Panc1 (cell line): ENCODE results near the gene VASH2.

Experiments
- SIN3A ChIP-seq: IDR thresholded peaks from 2 replicates; pipeline ENCODE4 v1.6.1; 2012; ENCODE audit warnings: low read depth, mild to moderate bottlenecking, low read length, moderate library complexity, borderline replicate concordance; ENCODE audit not compliant: insufficient read depth
- TF ChIP-seq, protein P1 (sequence below): fragments of 450-650 bp; IDR thresholded peaks from 2 replicates; pipeline ENCODE4 v1.5.1; 2017; ENCODE audit warnings: mild to moderate bottlenecking

DNA sequence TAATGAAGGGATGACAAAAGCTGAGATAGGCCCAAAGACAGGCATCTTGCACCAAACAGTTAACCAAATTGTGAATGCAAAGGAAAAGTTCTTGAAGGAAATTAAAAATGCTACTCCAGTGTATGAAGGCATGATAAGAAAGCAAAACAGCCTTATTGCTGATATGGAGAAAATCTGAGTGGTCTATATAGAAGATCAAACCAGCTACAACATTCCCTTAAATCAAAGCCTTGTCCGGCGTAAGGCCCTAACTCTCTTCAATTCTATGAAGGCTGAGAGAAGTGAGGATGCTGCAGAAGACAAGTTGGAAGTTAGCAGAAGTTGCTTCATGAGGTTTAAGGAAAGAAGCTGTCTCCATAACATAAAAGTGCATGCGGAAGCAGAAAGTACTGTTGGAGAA, 69.7 kb downstream of the VASH2 start:
- TF ChIP-seq, protein P1, sequence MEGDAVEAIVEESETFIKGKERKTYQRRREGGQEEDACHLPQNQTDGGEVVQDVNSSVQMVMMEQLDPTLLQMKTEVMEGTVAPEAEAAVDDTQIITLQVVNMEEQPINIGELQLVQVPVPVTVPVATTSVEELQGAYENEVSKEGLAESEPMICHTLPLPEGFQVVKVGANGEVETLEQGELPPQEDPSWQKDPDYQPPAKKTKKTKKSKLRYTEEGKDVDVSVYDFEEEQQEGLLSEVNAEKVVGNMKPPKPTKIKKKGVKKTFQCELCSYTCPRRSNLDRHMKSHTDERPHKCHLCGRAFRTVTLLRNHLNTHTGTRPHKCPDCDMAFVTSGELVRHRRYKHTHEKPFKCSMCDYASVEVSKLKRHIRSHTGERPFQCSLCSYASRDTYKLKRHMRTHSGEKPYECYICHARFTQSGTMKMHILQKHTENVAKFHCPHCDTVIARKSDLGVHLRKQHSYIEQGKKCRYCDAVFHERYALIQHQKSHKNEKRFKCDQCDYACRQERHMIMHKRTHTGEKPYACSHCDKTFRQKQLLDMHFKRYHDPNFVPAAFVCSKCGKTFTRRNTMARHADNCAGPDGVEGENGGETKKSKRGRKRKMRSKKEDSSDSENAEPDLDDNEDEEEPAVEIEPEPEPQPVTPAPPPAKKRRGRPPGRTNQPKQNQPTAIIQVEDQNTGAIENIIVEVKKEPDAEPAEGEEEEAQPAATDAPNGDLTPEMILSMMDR: no peak
- no peak for TF ChIP-seq SIN3A
